Uterus (tissue), 4 donors: ENCODE measurements around the gene COL4A2. TPM values are rescaled to one million over a fixed set of nuclear protein-coding genes. Genes with fewer than 3 reads are reported as not detected.
A peak's percentile ranks its signal among the peaks of the same experiment; 100 is the strongest.

Experiments used
- DNase-seq, 2 donors: peaks; one replicate each; pipeline ENCODE4 v3.0.0-alpha.2; 2019 to 2020
- H3K27ac ChIP-seq, 2 donors: fragments of 200-600 bp; sonication (generic); 1 replicate in 1 of 2; 2 replicates in 1 of 2; pipeline ENCODE4 v1.5.1; 2016 to 2018
- H3K27me3 ChIP-seq, 2 donors: fragments of 200-600 bp; sonication (generic); one replicate each; pipeline ENCODE4 v1.5.1; 2018 to 2019; ENCODE audit warnings: control low read depth in 1 of 2
- H3K36me3 ChIP-seq, 2 donors: fragments of 200-600 bp; sonication (generic); one replicate each; pipeline ENCODE4 v1.5.1; 2019; ENCODE audit warnings: control low read depth in 1 of 2
- H3K4me1 ChIP-seq, 2 donors: fragments of 200-600 bp; sonication (generic); one replicate each; pipeline ENCODE4 v1.5.1; 2018 to 2019; ENCODE audit warnings: control low read depth in 1 of 2
- H3K4me3 ChIP-seq, 2 donors: fragments of 200-600 bp; sonication (generic); 1 replicate in 1 of 2; 2 replicates in 1 of 2; pipeline ENCODE4 v1.5.1; 2018 to 2019; ENCODE audit warnings: mild to moderate bottlenecking in 1 of 2
- H3K9me3 ChIP-seq, 2 donors: fragments of 200-600 bp; sonication (generic); one replicate each; pipeline ENCODE4 v1.5.1; 2019; ENCODE audit warnings: control low read depth in 1 of 2
- POLR2A ChIP-seq, 2 donors: fragments of 450-650 bp; IDR thresholded peaks; one replicate each; pipeline ENCODE4 v1.6.1; 2016; ENCODE audit warnings: antibody characterized with exemption in 2 of 2, mild to moderate bottlenecking in 1 of 2, moderate library complexity in 1 of 2
- intact Hi-C: fragments of 100-400 bp; cut with DNase I; formaldehyde crosslinking; loops from one replicate; pipeline ENCODE4 v1.15.1; 2023; ENCODE audit warnings: low total_unique reads
- total RNA-seq, 4 donors: library from RNA; depleted of rRNA in 3 of 4; stranded (reverse); fragments of >200 nt in 3 of 4; gene quantifications; one replicate each; pipeline versions ENCODE4 v1.1.0 to v1.2.4, GENCODE V29; 2014 to 2023
- TF ChIP-seq, protein P1 (sequence below), 4 experiments: fragments of 200-600 bp in 2 of 4; fragments of 450-650 bp in 2 of 4; sonication (generic) in 2 of 4; IDR thresholded peaks; one replicate each; pipeline ENCODE4 v1.5.1; 2016 to 2019; ENCODE audit warnings: antibody characterized with exemption in 4 of 4, mild to moderate bottlenecking in 2 of 4, moderate library complexity in 1 of 4
- donor health status: DM: yes; HTN: yes; CAD: no.

The COL4A2 gene
- total RNA-seq, 4 donors from 2014 or later = 157 to 606 (median 284) TPM

DNA sequence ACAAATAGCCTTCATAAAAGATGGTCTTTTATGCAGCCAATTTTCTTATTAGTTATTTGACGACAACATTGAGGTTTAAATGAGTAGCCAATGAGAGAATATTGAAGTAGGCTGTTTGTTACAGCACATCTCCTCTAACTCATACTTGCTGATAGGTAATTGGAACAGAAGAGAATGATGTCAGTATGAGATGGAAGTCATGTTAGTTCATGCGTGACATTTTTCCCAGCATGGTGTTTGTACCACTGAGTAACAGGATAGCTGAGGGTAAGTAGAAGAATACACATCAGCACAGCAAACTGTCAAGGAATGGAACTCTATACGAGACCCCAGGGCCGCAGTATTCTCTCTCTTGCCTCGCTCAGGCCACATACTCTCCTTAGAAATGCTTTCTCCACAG is 37.2 kb downstream of the COL4A2 start:
- TF ChIP-seq, protein P1, sequence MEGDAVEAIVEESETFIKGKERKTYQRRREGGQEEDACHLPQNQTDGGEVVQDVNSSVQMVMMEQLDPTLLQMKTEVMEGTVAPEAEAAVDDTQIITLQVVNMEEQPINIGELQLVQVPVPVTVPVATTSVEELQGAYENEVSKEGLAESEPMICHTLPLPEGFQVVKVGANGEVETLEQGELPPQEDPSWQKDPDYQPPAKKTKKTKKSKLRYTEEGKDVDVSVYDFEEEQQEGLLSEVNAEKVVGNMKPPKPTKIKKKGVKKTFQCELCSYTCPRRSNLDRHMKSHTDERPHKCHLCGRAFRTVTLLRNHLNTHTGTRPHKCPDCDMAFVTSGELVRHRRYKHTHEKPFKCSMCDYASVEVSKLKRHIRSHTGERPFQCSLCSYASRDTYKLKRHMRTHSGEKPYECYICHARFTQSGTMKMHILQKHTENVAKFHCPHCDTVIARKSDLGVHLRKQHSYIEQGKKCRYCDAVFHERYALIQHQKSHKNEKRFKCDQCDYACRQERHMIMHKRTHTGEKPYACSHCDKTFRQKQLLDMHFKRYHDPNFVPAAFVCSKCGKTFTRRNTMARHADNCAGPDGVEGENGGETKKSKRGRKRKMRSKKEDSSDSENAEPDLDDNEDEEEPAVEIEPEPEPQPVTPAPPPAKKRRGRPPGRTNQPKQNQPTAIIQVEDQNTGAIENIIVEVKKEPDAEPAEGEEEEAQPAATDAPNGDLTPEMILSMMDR (IDR thresholded peaks at IDR 0.05) = no peak
- TF ChIP-seq POLR2A (IDR thresholded peaks at IDR 0.05) = no peak
- intact Hi-C loops = no loop called here
- Histone ChIP-seq H3K4me1 (peaks cover 0 to 13% of the 10 kb centered on the region in 2 donors), H3K27ac (peak overlapping the region; percentile 92 to 96), H3K9me3 (no peaks in the 10 kb centered on the region), H3K27me3 (no peaks in the 10 kb centered on the region), H3K36me3 (no peaks in the 10 kb centered on the region), H3K4me3 (no peak overlapping the region)
- DNase-seq = peak in 1 of 2 donors; percentile 4

DNA sequence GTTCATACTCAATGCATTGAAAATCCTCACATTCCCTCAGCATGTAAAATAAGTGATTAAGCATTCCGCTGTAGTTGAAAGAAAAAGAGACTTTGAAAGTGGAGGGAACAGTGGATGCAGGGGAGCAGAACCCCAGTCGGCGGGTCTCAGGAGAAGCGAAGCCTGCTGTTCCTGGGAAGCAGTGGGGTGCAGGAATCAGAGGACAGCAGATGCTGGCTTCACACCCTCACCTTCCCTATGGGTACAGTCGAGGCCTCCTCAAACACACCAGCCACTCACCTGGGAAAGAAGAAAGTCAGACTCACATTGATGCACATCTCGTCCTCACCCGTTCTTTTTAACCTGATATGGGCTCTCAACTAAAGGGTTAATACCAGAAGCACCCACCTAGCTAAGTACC is 38.2 kb downstream of the COL4A2 start:
- intact Hi-C loops = no loop called here
- Histone ChIP-seq H3K27ac (peak overlapping the region; percentile 3 to 96), H3K4me3 (no peak overlapping the region), H3K4me1 (peaks cover 0 to 4% of the 10 kb centered on the region in 2 donors), H3K9me3 (no peaks in the 10 kb centered on the region), H3K27me3 (no peaks in the 10 kb centered on the region), H3K36me3 (no peaks in the 10 kb centered on the region)
- TF ChIP-seq, protein P1 (IDR thresholded peaks at IDR 0.05) = no peak
- no peak for TF ChIP-seq POLR2A (IDR thresholded peaks at IDR 0.05)
- DNase-seq = peak; percentile 2 to 8

DNA sequence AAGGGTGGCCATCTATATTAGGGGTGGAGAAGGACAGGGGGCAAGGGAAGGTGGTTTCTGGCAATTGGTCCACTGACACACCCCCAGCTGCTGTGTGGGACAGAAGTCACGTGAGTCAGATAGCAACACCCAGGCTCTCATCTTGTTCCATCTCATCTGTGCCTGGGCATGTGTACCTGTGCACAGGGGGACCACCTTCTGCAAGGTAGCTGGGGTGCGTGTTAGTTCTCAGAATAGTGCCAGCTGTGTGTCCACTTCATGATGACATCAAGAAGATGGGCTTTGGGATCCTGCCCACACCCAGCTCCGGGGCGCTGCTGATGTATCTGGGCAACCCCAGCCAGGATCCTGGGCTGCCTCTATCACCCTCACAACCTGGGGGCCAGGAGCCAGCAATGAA is 38.6 kb downstream of the COL4A2 start:
- H3K4me3 ChIP-seq = no peak overlapping the region
- TF ChIP-seq, protein P1 (IDR thresholded peaks at IDR 0.05) = no peak
- no peak for TF ChIP-seq POLR2A (IDR thresholded peaks at IDR 0.05)
- H3K27me3 ChIP-seq = no peaks in the 10 kb centered on the region
- DNase-seq = peak; percentile 13 to 15
- intact Hi-C loops = no loop called here
- no peaks in the 10 kb centered on the region for H3K9me3 ChIP-seq
- H3K27ac ChIP-seq = peak overlapping the region; percentile 3 to 96
- no peaks in the 10 kb centered on the region for H3K4me1 ChIP-seq
- H3K36me3 ChIP-seq = no peaks in the 10 kb centered on the region

DNA sequence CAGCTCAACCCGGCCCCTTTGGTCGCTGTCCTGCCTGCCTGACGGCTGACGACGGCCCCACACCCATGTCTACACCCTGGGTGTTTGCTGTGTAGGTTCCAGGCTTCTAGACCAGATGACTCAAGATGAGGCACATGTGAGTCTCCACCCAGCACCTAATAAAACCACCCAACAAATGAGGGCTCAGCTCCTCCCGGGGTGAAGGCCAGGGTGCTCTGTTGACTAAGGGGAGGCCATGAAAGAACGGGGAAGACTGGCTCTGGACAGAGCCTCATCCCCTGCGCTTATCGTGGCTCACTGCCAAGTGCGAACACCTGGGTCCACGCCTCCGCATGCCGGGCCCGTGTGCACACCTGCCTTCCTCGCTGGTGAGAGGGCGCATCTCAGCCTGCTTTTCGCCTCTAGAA is 39.6 kb downstream of the COL4A2 start:
- no peaks in the 10 kb centered on the region for H3K4me1 ChIP-seq
- no peak overlapping the region for H3K4me3 ChIP-seq
- peak in 1 of 2 donors; percentile 15 for DNase-seq
- H3K9me3 ChIP-seq = no peaks in the 10 kb centered on the region
- intact Hi-C loops = no loop called here
- H3K36me3 ChIP-seq = no peaks in the 10 kb centered on the region
- no peaks in the 10 kb centered on the region for H3K27me3 ChIP-seq
- TF ChIP-seq, protein P1 (IDR thresholded peaks at IDR 0.05) = no peak
- peak overlapping the region; percentile 74 to 96 for H3K27ac ChIP-seq

DNA sequence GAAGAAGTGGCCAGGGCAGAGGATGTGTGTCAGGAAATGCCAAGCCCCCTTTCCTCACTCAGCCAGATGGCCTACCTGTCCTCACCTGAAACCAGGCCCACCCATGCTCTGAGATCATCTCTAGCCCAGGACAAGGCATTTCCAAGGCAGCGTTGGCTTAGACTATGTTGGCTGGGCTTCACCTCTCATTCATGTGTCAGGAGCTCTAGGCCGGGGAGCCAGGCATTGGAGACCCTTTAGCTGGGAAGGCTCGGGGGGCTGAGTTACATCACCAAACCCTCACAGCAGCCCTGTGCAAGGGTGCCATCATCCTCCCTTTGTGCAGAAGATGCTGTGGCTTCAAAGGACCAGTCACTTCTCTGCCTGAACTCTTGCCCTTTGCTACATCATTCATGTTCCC is 40.0 kb downstream of the COL4A2 start:
- intact Hi-C loops = no loop called here
- no peak overlapping the region for H3K4me3 ChIP-seq
- no peaks in the 10 kb centered on the region for H3K4me1 ChIP-seq
- no peaks in the 10 kb centered on the region for H3K9me3 ChIP-seq
- TF ChIP-seq POLR2A (IDR thresholded peaks at IDR 0.05) = no peak
- TF ChIP-seq, protein P1 (IDR thresholded peaks at IDR 0.05) = no peak
- peak overlapping the region; percentile 74 to 96 for H3K27ac ChIP-seq
- DNase-seq = peak in 1 of 2 donors; percentile 17
- no peaks in the 10 kb centered on the region for H3K27me3 ChIP-seq
- no peaks in the 10 kb centered on the region for H3K36me3 ChIP-seq
